HG03575 (cell line): ENCODE data around the gene DEPDC1B.
A peak's percentile ranks its signal among the peaks of the same experiment; 100 is the strongest.
"Not testable (repeated sequence)": the region's sequence is repeated elsewhere in the genome, so short reads cannot be mapped to it uniquely, and the experiment has no call there.

Source experiments
- ATAC-seq: cut with Tn5 transposase; IDR thresholded peaks from one replicate; pipeline ENCODE4 v1.9.1; 2021; ENCODE audit not compliant: unreplicated experiment, insufficient number of reproducible peaks, low FRiP score; ENCODE audit errors: extremely low read depth

DEPDC1B gene

DNA sequence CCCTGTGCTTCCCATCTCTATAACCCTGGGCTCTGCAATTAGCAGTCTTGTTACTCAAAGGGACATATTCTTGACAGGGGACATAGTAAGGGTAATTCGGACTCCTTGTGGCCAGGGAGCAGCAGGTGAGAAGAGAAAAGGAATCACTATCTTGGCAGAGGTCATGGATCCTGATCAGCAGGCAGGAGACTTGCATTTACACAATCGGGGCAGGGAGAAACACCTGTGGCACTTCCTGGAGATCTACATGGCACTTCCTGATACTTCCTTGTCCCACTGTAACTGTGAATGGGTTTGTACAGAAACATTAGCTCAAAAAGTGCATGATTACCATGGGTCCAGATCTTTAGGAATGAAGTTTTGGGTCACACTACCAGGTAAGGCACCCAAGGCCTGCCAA lies 29.2 kb downstream of the DEPDC1B start:
- no peak for ATAC-seq

DNA sequence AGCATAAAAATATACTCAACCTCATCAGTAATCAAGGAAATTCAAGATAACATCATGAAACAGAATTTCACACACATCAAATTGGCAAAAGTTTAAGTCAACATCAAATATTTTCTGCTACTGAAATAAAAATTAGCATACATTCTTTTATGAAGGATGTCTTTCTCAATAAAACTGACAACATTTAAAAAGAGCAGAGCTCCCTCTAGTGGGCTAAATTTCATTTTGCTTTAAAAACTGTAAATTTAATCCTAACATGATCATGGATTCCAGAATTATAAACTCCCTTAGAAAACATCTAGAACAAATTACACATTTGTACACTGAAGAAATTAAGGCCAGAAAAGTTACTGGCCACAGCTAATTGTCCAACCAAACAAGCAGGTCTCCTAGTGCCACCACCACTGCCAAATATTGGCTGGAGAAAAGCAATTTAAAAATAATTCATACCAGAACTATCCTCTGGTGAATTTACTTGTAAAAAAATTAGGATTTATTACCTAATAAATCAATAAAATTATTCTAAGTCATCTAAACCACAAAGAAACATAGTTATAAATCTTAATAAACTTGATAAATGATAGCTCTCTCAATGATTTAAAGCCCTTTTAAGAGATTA lies 31.2 kb downstream of the DEPDC1B start:
- ATAC-seq = no peak

- ATAC-seq = no peak
Measured at GRCh38 chr5:60651872-60652620, 47.9 kb downstream of the DEPDC1B start.

- peak; percentile 65 for ATAC-seq
Measured at GRCh38 chr5:60649288-60649917, 50.6 kb downstream of the DEPDC1B start.

DNA sequence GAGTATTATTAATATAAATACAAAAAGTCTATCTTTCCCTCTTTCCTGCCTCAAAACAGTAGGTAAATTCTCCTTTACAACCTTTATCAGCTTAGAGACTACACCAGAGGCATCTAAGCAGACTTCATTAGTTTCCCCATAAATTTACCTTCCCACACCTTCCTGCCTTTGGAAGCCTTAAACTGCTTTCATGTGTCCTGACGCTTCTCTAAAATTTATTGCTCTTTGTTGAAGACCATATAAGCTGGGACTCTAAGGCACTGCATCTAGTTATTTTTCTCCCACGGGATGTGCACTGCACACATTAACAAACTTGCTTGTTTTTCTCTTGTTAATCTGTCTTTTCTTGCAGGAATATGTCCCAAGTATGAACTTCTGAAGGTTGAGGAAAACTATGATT lies 51.8 kb downstream of the DEPDC1B start:
- ATAC-seq = no peak

GRCh38 chr5:60640901-60641300 lies 59.1 kb downstream of the DEPDC1B start:
- ATAC-seq = no peak

DNA sequence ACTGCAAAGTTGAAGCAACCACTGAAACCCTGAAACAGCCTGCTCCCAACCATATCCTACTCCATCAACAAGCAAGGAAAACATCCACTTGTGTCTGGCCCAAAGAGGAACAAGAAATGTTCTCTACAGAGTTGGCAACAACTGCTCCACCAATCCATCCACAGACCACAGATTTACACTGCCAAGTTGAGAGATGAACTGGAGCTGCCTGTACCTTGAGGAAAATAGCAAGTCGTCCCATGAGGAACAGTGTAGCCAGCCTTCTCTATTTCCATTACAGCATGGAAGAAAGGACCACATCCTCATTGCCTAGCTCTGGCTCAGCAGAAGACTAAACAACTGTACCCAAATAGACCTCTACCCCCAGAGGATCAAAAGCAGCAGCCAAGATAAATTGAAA lies 60.4 kb downstream of the DEPDC1B start:
- ATAC-seq = no peak

DNA sequence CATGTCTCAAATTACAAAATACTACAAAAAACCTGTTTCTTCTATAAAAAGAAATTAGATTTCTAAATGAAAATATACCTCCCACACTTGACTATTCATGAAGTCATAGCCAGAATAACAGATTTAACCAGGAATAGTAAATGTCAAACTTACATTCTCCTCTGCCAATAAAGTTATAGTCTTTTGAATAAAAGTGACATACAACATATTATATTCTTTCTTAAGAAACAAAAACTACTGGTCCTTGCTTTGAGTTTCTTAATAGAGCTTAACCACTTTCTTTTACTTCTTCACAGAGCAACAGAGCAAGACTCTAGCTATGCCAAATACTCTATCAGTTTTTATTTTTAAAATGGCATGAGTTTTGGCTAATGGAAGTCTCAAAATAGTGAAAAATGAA lies 61.7 kb downstream of the DEPDC1B start:
- no peak for ATAC-seq

GRCh38 chr5:60636644-60637043 lies 63.3 kb downstream of the DEPDC1B start:
- ATAC-seq = no peak

GRCh38 chr5:60636001-60636400 lies 64.0 kb downstream of the DEPDC1B start:
- no peak for ATAC-seq

DNA sequence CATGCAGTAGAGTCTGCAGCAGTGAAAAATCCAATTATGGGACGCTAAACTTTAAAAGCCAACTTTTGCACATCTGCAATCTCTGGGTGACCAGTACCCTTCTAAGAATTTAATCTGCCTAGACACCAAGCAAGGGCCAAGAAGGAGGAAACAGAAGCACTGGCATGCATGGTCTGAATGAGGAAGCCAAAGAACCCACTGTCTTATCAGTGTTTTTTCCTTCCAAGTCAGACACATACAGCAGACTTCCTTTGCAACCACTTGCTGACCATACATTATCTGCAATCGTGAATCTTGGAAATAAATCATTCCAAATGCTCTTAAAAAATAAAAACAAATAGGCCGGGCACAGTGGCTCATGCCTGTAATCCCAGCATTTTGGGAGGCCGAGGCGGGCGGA lies 65.9 kb downstream of the DEPDC1B start:
- no peak for ATAC-seq

GRCh38 chr5:60633341-60633740 lies 66.6 kb downstream of the DEPDC1B start:
- ATAC-seq = no peak

- no peak for ATAC-seq
Measured at GRCh38 chr5:60632153-60632552, 67.8 kb downstream of the DEPDC1B start.

DNA sequence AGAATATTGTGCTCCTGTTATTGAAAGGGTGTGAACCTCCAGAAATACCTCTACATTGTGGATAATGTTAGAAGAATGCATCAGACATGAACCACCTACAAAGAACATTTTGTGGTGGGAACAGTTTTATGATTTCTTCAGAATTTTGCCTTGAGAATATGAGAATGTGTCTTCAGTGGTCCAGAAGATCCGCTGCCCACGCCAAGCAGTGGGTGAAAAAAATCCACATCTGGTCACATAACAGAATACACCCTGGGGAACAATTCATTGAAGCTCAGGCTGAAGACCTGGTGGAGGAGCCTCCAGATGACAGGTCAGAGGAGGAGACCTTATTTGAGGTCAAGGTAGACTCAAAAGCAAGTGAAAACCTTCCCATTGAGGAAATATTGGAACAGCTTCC lies 69.1 kb downstream of the DEPDC1B start:
- ATAC-seq = no peak

DNA sequence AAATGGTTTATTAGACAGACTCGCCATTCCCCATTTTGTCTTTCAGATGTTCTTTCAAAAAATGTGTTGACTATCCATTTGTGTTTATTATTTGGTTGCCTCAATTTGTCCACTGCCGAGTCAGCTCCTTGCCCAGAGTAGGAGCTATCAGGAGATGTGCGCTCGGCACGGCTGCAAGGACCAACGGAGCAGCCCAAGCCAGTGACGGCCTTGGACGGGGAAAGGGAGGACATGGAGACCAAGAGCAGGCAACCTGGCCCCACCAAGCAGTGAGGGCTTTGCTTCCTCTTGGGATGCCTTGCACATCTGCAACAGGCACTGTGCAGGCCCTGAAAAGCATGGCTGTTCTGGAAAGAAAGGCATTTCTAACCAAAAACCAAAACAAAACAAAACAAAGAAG lies 69.8 kb downstream of the DEPDC1B start:
- ATAC-seq = no peak

- ATAC-seq = not testable (repeated sequence)
Measured at GRCh38 chr5:60624875-60625274, 75.1 kb downstream of the DEPDC1B start.

DNA sequence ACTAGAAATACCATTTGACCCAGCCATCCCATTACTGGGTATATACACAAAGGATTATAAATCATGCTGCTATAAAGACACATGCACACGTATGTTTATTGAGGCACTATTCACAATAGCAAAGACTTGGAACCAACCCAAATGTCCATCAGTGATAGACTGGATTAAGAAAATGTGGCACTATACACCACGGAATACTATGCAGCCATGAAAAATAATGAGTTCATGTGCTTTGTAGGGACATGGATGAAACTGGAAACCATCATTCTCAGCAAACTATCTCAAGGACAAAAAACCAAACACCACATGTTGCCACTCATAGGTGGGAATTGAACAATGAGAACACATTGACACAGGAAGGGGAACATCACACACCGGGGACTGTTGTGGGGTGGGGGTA lies 79.2 kb downstream of the DEPDC1B start:
- not testable (repeated sequence) for ATAC-seq

DNA sequence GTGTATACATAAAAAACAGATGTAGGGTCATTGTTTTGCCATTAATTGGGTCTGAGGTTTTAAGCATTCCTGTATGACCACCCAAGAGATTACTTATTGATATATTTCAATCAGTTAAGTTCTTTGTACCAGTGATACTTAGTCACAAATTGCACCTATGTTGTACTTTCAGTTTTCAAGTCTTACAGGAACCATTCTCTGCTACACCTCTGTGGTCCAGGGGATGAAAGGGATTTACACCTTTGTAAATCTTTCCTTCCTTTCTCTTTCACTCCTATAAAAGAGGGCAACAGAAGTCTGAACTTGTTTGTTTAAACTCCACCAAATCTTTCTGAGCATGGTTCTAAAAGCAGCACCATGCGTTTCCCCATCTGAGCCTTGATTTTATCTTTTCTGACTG lies 86.1 kb downstream of the DEPDC1B start:
- no peak for ATAC-seq

GRCh38 chr5:60611099-60611740 lies 88.7 kb downstream of the DEPDC1B start:
- no peak for ATAC-seq

DNA sequence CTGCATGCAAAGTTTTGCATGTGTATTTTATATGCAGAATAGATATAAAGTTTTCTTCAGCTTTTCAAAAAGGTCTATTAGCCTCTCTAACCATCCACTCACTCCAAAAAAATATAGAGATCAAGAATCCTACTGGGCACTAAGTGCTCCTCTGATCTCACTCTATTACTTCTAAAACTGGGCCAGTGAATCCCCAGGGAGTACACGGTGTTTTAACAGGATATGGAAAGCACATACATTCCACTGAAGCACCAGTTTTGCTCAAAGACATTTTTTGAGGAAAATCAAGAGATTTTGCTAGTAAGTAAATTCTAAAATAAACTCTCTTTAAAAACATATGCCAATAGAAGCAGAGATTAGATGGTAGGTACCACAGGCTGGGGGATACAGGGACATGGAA lies 95.2 kb downstream of the DEPDC1B start:
- no peak for ATAC-seq
